Neural cell (in vitro differentiated cells): ENCODE measurements around the gene THTPA. TPM values are rescaled to one million over a fixed set of nuclear protein-coding genes. Genes with fewer than 3 reads are reported as not detected.

Experiments
- H2AFZ ChIP-seq: fragments of 200-600, 300-800 bp; sonication (generic), shearing (Covaris generic); 2 replicates; pipeline ENCODE4 v1.6.0; 2014; ENCODE audit warnings: low read depth, mild to moderate bottlenecking, antibody characterized with exemption, low read length, moderate library complexity
- H3F3A ChIP-seq: fragments of 200-600 bp; shearing (Covaris generic); 2 replicates; pipeline ENCODE4 v1.6.1; 2016; ENCODE audit warnings: mild to moderate bottlenecking, moderate library complexity, mixed read lengths, antibody characterized with exemption, low read length; ENCODE audit not compliant: insufficient read depth, poor library complexity, severe bottlenecking
- H3K27ac ChIP-seq: fragments of 200-600, 300-800 bp; sonication (generic), shearing (Covaris generic); 2 replicates; pipeline ENCODE4 v1.5.1; 2014; ENCODE audit warnings: mild to moderate bottlenecking, low read length, moderate library complexity
- H3K27me3 ChIP-seq: fragments of 300-800, 200-600 bp; sonication (generic), shearing (Covaris generic); 2 replicates; pipeline ENCODE4 v1.6.0; 2014; ENCODE audit warnings: mild to moderate bottlenecking, low read depth, low read length, moderate library complexity; ENCODE audit not compliant: insufficient read depth
- H3K36me3 ChIP-seq: fragments of 300-800, 200-600 bp; sonication (generic), shearing (Covaris generic); 2 replicates; pipeline ENCODE4 v1.5.1; 2014; ENCODE audit warnings: mild to moderate bottlenecking, antibody characterized with exemption, low read length, moderate library complexity; ENCODE audit not compliant: insufficient read depth
- H3K4me2 ChIP-seq: fragments of 300-800, 200-600 bp; sonication (generic), shearing (Covaris generic); 2 replicates; pipeline ENCODE4 v1.6.0; 2014; ENCODE audit warnings: mild to moderate bottlenecking, low read length
- H3K4me3 ChIP-seq: fragments of 300-800, 200-600 bp; sonication (generic), shearing (Covaris generic); 2 replicates; pipeline ENCODE4 v1.5.1; 2014; ENCODE audit warnings: mild to moderate bottlenecking, low read length, moderate library complexity
- H3K79me2 ChIP-seq: fragments of 200-600 bp; shearing (Covaris generic); replicated peaks from 2 replicates; pipeline ENCODE4 v1.6.0; 2014; ENCODE audit warnings: mild to moderate bottlenecking, low read length, moderate library complexity; ENCODE audit not compliant: insufficient read depth
- H3K9ac ChIP-seq: fragments of 300-800, 200-600 bp; sonication (generic), shearing (Covaris generic); 2 replicates; pipeline ENCODE4 v1.6.1; 2016; ENCODE audit warnings: mild to moderate bottlenecking, low read length, mixed read lengths
- H3K9me2 ChIP-seq: fragments of 200-600 bp; shearing (Covaris generic); 2 replicates; pipeline ENCODE4 v1.6.1; 2016; ENCODE audit warnings: mild to moderate bottlenecking, low read length, mixed read lengths; ENCODE audit not compliant: insufficient read depth
- H3K9me3 ChIP-seq: fragments of 200-600, 300-800 bp; sonication (generic), shearing (Covaris generic); 2 replicates; pipeline ENCODE4 v1.6.1; 2016; ENCODE audit warnings: mild to moderate bottlenecking, mixed run types, low read length, moderate library complexity, mixed read lengths
- H4K20me1 ChIP-seq: fragments of 200-600 bp; shearing (Covaris generic); 2 replicates; pipeline ENCODE4 v1.6.1; 2016; ENCODE audit warnings: mild to moderate bottlenecking, mixed run types; ENCODE audit not compliant: insufficient read depth
- CTCF ChIP-seq: fragments of 450-650 bp; IDR thresholded peaks from 2 replicates; pipeline ENCODE4 v1.5.1; 2014; ENCODE audit warnings: antibody characterized with exemption, mild to moderate bottlenecking, moderate library complexity; ENCODE audit not compliant: poor library complexity, severe bottlenecking
- EP300 ChIP-seq: fragments of 450-650 bp; conservative IDR thresholded peaks from 2 replicates; pipeline ENCODE4 v1.6.1; 2014; ENCODE audit warnings: antibody characterized with exemption, mild to moderate bottlenecking, moderate library complexity; ENCODE audit not compliant: poor library complexity, severe bottlenecking
- EZH2 ChIP-seq: fragments of 200-600, 300-800 bp; shearing (Covaris generic), sonication (generic); IDR thresholded peaks from 2 replicates; pipeline ENCODE4 v1.6.1; 2014; ENCODE audit warnings: antibody characterized with exemption, low read length, borderline replicate concordance, mild to moderate bottlenecking; ENCODE audit not compliant: insufficient read depth, poor library complexity, severe bottlenecking
- MXI1 ChIP-seq: fragments of 450-650 bp; conservative IDR thresholded peaks from 2 replicates; pipeline ENCODE4 v1.6.1; 2014; ENCODE audit warnings: antibody characterized with exemption, mild to moderate bottlenecking; ENCODE audit not compliant: poor library complexity, severe bottlenecking
- POLR2AphosphoS5 ChIP-seq: IDR thresholded peaks from 2 replicates; pipeline ENCODE4 v1.6.1; 2012
- RAD21 ChIP-seq: fragments of 450-650 bp; conservative IDR thresholded peaks from 2 replicates; pipeline ENCODE4 v1.6.1; 2014; ENCODE audit warnings: antibody characterized with exemption, mild to moderate bottlenecking, moderate library complexity
- REST ChIP-seq: IDR thresholded peaks from 2 replicates; pipeline ENCODE4 v1.6.1; 2012; ENCODE audit warnings: borderline replicate concordance
- SMC3 ChIP-seq: fragments of 450-650 bp; conservative IDR thresholded peaks from 2 replicates; pipeline ENCODE4 v1.6.1; 2014; ENCODE audit warnings: antibody characterized with exemption, mild to moderate bottlenecking, moderate library complexity; ENCODE audit not compliant: poor library complexity
- TAF1 ChIP-seq: IDR thresholded peaks from 2 replicates; pipeline ENCODE4 v1.6.1; 2012; ENCODE audit warnings: low read depth
- polyA plus RNA-seq: library from polyadenylated mRNA; depleted of rRNA; stranded (reverse); fragments of >200 nt; gene quantifications from 2 replicates; pipeline ENCODE4 v1.2.3, GENCODE V29; 2014

THTPA gene
- polyA plus RNA-seq, 1 donor from 2014 or later, result 51.3 TPM

- Histone ChIP-seq H3K27me3 (no peaks in the 10 kb centered on the region), H2AFZ (no peak overlapping the region), H4K20me1 (no peaks in the 10 kb centered on the region), H3K4me3 (no peak overlapping the region), H3F3A (no peaks in the 10 kb centered on the region), H3K9ac (no peak overlapping the region), H3K36me3 (no peaks in the 10 kb centered on the region), H3K9me2 (no peaks in the 10 kb centered on the region), H3K27ac (no peak overlapping the region), H3K4me2 (no peak overlapping the region), H3K79me2 (no peaks in the 10 kb centered on the region), H3K9me3 (no peaks in the 10 kb centered on the region)
- TF ChIP-seq TAF1, result no peak
- TF ChIP-seq EP300, result no peak
- TF ChIP-seq CTCF, result no peak
- TF ChIP-seq RAD21, result no peak
- TF ChIP-seq EZH2, result no peak
- no peak for TF ChIP-seq POLR2AphosphoS5
- TF ChIP-seq SMC3, result no peak
- no peak for TF ChIP-seq MXI1
- no peak for TF ChIP-seq REST
Measured at GRCh38 chr14:23525611-23526010, 30.5 kb upstream of the THTPA start.

DNA sequence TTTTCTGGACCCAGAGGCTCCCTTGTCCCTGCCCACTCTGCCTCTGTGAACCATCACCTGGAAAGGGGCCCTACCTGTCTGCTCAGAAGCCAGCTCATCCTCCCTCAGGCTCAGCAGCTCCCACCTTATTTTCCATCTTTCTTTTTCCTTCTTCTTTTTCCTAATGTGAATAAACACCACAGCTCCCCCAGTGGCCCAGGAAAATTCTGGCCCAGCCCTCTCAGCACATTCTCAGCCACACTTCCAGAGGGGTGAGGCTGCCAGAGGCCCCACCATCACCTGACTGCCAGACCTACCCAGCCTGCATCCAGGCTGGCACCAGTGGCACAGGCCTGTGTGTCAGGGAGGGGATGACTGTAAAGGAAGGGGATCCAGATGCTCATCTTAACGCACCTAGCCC lies 27.5 kb upstream of the THTPA start:
- no peak overlapping the region for H3K27ac ChIP-seq
- H3K9me3 ChIP-seq, result no peaks in the 10 kb centered on the region
- no peak overlapping the region for H3K4me2 ChIP-seq
- no peaks in the 10 kb centered on the region for H3K36me3 ChIP-seq
- no peak for TF ChIP-seq POLR2AphosphoS5
- TF ChIP-seq SMC3, result no peak
- no peak for TF ChIP-seq EZH2
- no peak for TF ChIP-seq MXI1
- no peak for TF ChIP-seq RAD21
- no peak for TF ChIP-seq REST
- TF ChIP-seq CTCF, result no peak
- no peak for TF ChIP-seq EP300
- no peak for TF ChIP-seq TAF1
- no peaks in the 10 kb centered on the region for H3F3A ChIP-seq
- H3K27me3 ChIP-seq, result no peaks in the 10 kb centered on the region
- no peak overlapping the region for H3K4me3 ChIP-seq
- no peak overlapping the region for H3K9ac ChIP-seq
- no peaks in the 10 kb centered on the region for H4K20me1 ChIP-seq
- H3K79me2 ChIP-seq, result no peaks in the 10 kb centered on the region
- H2AFZ ChIP-seq, result no peak overlapping the region
- H3K9me2 ChIP-seq, result no peaks in the 10 kb centered on the region
